T-helper 17 cell (primary cell): ENCODE measurements around the gene HM13. TPM values are rescaled to one million over a fixed set of nuclear protein-coding genes. Genes with fewer than 3 reads are reported as not detected.
"Not testable (repeated sequence)": the region's sequence is repeated elsewhere in the genome, so short reads cannot be mapped to it uniquely, and the experiment has no call there.

ENCODE experiments used
- ATAC-seq: fragments of 150-1000 bp; cut with Tn5 transposase; 2 replicates; pipeline ENCODE4 v1.10.0; 2021; ENCODE audit warnings: mild to moderate bottlenecking, moderate library complexity
- DNase-seq, 3 donors: peaks; one replicate each; pipeline versions ENCODE4 v3.0.0 to v3.0.0-alpha.2; 2020 to 2021
- H3K9me3 ChIP-seq: one replicate; pipeline ENCODE4 v1.7.0; 2013; ENCODE audit warnings: low read length, mild to moderate bottlenecking; ENCODE audit not compliant: control insufficient read depth, poor library complexity, severe bottlenecking
- H3K27ac Mint-ChIP-seq: one replicate; pipeline ENCODE4 v1.8.0; 2022; ENCODE audit warnings: mild to moderate bottlenecking, moderate library complexity, mixed read lengths
- H3K27me3 Mint-ChIP-seq: one replicate; pipeline ENCODE4 v1.8.0; 2022; ENCODE audit warnings: mixed read lengths
- H3K36me3 Mint-ChIP-seq: one replicate; pipeline ENCODE4 v1.8.0; 2022; ENCODE audit warnings: low read depth, mixed read lengths
- H3K4me1 Mint-ChIP-seq: one replicate; pipeline ENCODE4 v1.8.0; 2022; ENCODE audit warnings: mild to moderate bottlenecking, mixed read lengths
- H3K4me3 Mint-ChIP-seq: one replicate; pipeline ENCODE4 v1.8.0; 2022; ENCODE audit warnings: mild to moderate bottlenecking, moderate library complexity, mixed read lengths
- total RNA-seq, 4 donors: library from RNA in 2 of 4; stranded (reverse) in 2 of 4; gene quantifications; one replicate each; pipeline ENCODE4 v1.2.3 and lab custom pipeline; 2022 to 2026

HM13 gene
- total RNA-seq, 2 donors from 2014 or later, result 154 to 177 TPM

- H3K27ac Mint-ChIP-seq, result no peak overlapping the region
- ATAC-seq (no peak), DNase-seq (no peak)
- H3K9me3 ChIP-seq, result no peaks in the 10 kb centered on the region
- H3K27me3 Mint-ChIP-seq, result peaks cover 33% of the 10 kb centered on the region
- no peaks in the 10 kb centered on the region for H3K36me3 Mint-ChIP-seq
- H3K4me3 Mint-ChIP-seq, result no peak overlapping the region
- H3K4me1 Mint-ChIP-seq, result peaks cover 2% of the 10 kb centered on the region
These were observed 26.1 kb upstream of the HM13 start for GRCh38 chr20:31488115-31488514.

- H3K4me3 Mint-ChIP-seq, result no peak overlapping the region
- no peak for DNase-seq
- H3K27ac Mint-ChIP-seq, result no peak overlapping the region
- H3K9me3 ChIP-seq, result no peaks in the 10 kb centered on the region
- H3K36me3 Mint-ChIP-seq, result no peaks in the 10 kb centered on the region
- no peak for ATAC-seq
- H3K4me1 Mint-ChIP-seq, result peaks cover 4% of the 10 kb centered on the region
- peaks cover 35% of the 10 kb centered on the region for H3K27me3 Mint-ChIP-seq
These were observed 25.1 kb upstream of the HM13 start for GRCh38 chr20:31489152-31489551.

- no peak for DNase-seq
- no peak for ATAC-seq
- Mint-ChIP-seq H3K36me3 (no peaks in the 10 kb centered on the region), H3K27me3 (peaks cover 31% of the 10 kb centered on the region), H3K4me1 (peaks cover 3% of the 10 kb centered on the region), H3K4me3 (no peak overlapping the region), H3K27ac (no peak overlapping the region)
- H3K9me3 ChIP-seq, result no peaks in the 10 kb centered on the region
These were observed 23.5 kb upstream of the HM13 start for GRCh38 chr20:31490752-31491151.

GRCh38 chr20:31494131-31494530 is 20.1 kb upstream of the HM13 start:
- H3K4me3 Mint-ChIP-seq, result no peak overlapping the region
- peaks cover 3% of the 10 kb centered on the region for H3K4me1 Mint-ChIP-seq
- peaks cover 39% of the 10 kb centered on the region for H3K27me3 Mint-ChIP-seq
- H3K27ac Mint-ChIP-seq, result no peak overlapping the region
- H3K36me3 Mint-ChIP-seq, result peaks cover 4% of the 10 kb centered on the region
- H3K9me3 ChIP-seq, result no peaks in the 10 kb centered on the region
- ATAC-seq (no peak), DNase-seq (no peak)

- peaks cover 42% of the 10 kb centered on the region for H3K27me3 Mint-ChIP-seq
- ATAC-seq, result no peak
- H3K4me3 Mint-ChIP-seq, result no peak overlapping the region
- DNase-seq, result no peak
- H3K9me3 ChIP-seq, result no peaks in the 10 kb centered on the region
- H3K36me3 Mint-ChIP-seq, result peaks cover 4% of the 10 kb centered on the region
- no peak overlapping the region for H3K27ac Mint-ChIP-seq
- peaks cover 3% of the 10 kb centered on the region for H3K4me1 Mint-ChIP-seq
These were observed 17.4 kb upstream of the HM13 start for GRCh38 chr20:31496761-31497295.

GRCh38 chr20:31497838-31498540 is 16.3 kb upstream of the HM13 start:
- peaks cover 3% of the 10 kb centered on the region for H3K4me1 Mint-ChIP-seq
- no peak overlapping the region for H3K27ac Mint-ChIP-seq
- peaks cover 4% of the 10 kb centered on the region for H3K36me3 Mint-ChIP-seq
- peaks cover 42% of the 10 kb centered on the region for H3K27me3 Mint-ChIP-seq
- DNase-seq (no peak), ATAC-seq (no peak)
- no peaks in the 10 kb centered on the region for H3K9me3 ChIP-seq
- no peak overlapping the region for H3K4me3 Mint-ChIP-seq

GRCh38 chr20:31500527-31500926 is 13.7 kb upstream of the HM13 start:
- no peaks in the 10 kb centered on the region for H3K9me3 ChIP-seq
- no peak overlapping the region for H3K27ac Mint-ChIP-seq
- peaks cover 4% of the 10 kb centered on the region for H3K36me3 Mint-ChIP-seq
- peaks cover 7% of the 10 kb centered on the region for H3K4me1 Mint-ChIP-seq
- H3K27me3 Mint-ChIP-seq, result peaks cover 49% of the 10 kb centered on the region
- no peak overlapping the region for H3K4me3 Mint-ChIP-seq
- ATAC-seq (no peak), DNase-seq (no peak)

GRCh38 chr20:31502884-31503673 is 11.2 kb upstream of the HM13 start:
- DNase-seq, result peak; percentile 56 to 71 (median 65)
- Mint-ChIP-seq H3K27me3 (peaks cover 38% of the 10 kb centered on the region), H3K27ac (peak overlapping the region; percentile 60)
- H3K36me3 Mint-ChIP-seq, H3K9me3 ChIP-seq, H3K4me1 Mint-ChIP-seq, H3K4me3 Mint-ChIP-seq: not testable (repeated sequence)
- peak; percentile 98 for ATAC-seq

GRCh38 chr20:31505903-31506302 is 8.3 kb upstream of the HM13 start:
- no peak overlapping the region for H3K27ac Mint-ChIP-seq
- no peaks in the 10 kb centered on the region for H3K36me3 Mint-ChIP-seq
- H3K4me3 Mint-ChIP-seq, result no peak overlapping the region
- peaks cover 7% of the 10 kb centered on the region for H3K4me1 Mint-ChIP-seq
- no peaks in the 10 kb centered on the region for H3K9me3 ChIP-seq
- DNase-seq (no peak), ATAC-seq (no peak)
- peaks cover 28% of the 10 kb centered on the region for H3K27me3 Mint-ChIP-seq

- no peaks in the 10 kb centered on the region for H3K36me3 Mint-ChIP-seq
- H3K9me3 ChIP-seq, result no peaks in the 10 kb centered on the region
- DNase-seq (no peak), ATAC-seq (no peak)
- peaks cover 25% of the 10 kb centered on the region for H3K27me3 Mint-ChIP-seq
- no peak overlapping the region for H3K4me3 Mint-ChIP-seq
- no peak overlapping the region for H3K27ac Mint-ChIP-seq
- H3K4me1 Mint-ChIP-seq, result peaks cover 2% of the 10 kb centered on the region
These were observed 5.6 kb upstream of the HM13 start for GRCh38 chr20:31508517-31509244.

- Mint-ChIP-seq H3K36me3 (no peaks in the 10 kb centered on the region), H3K27ac (no peak overlapping the region), H3K4me3 (no peak overlapping the region), H3K4me1 (peaks cover 12% of the 10 kb centered on the region), H3K27me3 (no peaks in the 10 kb centered on the region)
- no peaks in the 10 kb centered on the region for H3K9me3 ChIP-seq
- DNase-seq (no peak), ATAC-seq (no peak)
These were observed 981 bp downstream of the HM13 start for GRCh38 chr20:31515072-31515774.

- H3K4me3 Mint-ChIP-seq, result no peak overlapping the region
- peaks cover 14% of the 10 kb centered on the region for H3K4me1 Mint-ChIP-seq
- no peaks in the 10 kb centered on the region for H3K36me3 Mint-ChIP-seq
- ATAC-seq (no peak), DNase-seq (no peak)
- H3K27ac Mint-ChIP-seq, result no peak overlapping the region
- no peaks in the 10 kb centered on the region for H3K9me3 ChIP-seq
- H3K27me3 Mint-ChIP-seq, result no peaks in the 10 kb centered on the region
These were observed 1.5 kb downstream of the HM13 start for GRCh38 chr20:31515775-31516107.

GRCh38 chr20:31516166-31516565 is 1.9 kb downstream of the HM13 start:
- no peak for DNase-seq
- Mint-ChIP-seq H3K4me3 (no peak overlapping the region), H3K36me3 (no peaks in the 10 kb centered on the region), H3K27me3 (no peaks in the 10 kb centered on the region), H3K4me1 (peaks cover 15% of the 10 kb centered on the region), H3K27ac (no peak overlapping the region)
- no peaks in the 10 kb centered on the region for H3K9me3 ChIP-seq
- ATAC-seq, result no peak
